PC-9 (cell line): ENCODE data around the gene SF3A1.

Experiments
- CTCF ChIP-seq: fragments of 200-600 bp; sonication (generic); conservative IDR thresholded peaks from 2 replicates; pipeline ENCODE4 v1.6.1; 2017; ENCODE audit warnings: mixed run types, antibody characterized with exemption, mild to moderate bottlenecking, moderate library complexity
- EZH2 ChIP-seq: fragments of 200-600 bp; sonication (generic); IDR thresholded peaks from 2 replicates; pipeline ENCODE4 v1.8.0; 2017; ENCODE audit warnings: antibody characterized with exemption, low read depth

DNA sequence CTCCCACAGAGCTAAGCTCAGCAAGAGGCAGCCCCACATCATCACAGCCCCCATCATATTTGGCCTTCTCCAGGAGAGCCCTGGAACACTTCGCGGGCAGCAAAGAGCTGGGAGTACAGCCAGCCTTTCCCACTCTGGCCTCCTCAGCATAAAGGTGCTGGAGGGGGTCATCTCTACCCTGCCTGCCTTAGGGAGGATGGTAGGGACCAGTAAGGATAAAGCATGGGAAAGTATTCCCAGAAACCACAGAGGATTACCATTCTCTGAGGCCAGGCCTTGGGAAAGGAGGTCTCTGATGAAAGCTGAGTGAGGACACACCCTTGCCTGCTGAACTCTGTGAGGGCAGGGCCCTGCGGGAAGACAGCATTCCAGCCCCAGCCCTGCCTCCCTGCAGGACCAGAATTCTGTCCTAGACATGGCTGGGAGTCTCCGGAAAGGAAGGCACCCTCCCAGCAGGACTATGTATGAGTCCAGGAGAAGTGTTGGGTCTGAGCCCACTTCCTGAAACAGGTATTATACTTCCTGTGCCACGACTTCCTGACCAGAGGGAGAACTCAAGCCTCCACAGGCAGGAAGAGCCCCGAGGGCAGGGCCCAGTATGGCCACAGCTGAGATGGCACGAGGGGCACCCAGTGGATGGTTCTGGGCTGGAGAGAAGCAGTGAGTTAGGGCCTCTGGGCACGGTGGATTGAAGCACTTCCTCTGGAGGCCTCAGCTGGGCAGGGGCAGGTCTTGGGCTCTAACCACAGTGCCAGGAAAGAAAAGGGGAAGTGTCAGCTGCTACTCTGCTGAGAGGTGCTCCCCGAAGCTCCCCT, 54.5 kb downstream of the SF3A1 start:
- TF ChIP-seq CTCF, result no peak
- no peak for TF ChIP-seq EZH2
